ENCODE data around the gene TBKBP1.
"Not testable (repeated sequence)": the region's sequence is repeated elsewhere in the genome, so short reads cannot be mapped to it uniquely, and the experiment has no call there.

Gene TBKBP1

GRCh38 chr17:47735139-47735464 lies 41.1 kb downstream of the TBKBP1 start:
- DNase-seq = no peak

GRCh38 chr17:47735536-47736011 lies 41.6 kb downstream of the TBKBP1 start:
- DNase-seq = no peak

GRCh38 chr17:47736501-47737495 lies 42.8 kb downstream of the TBKBP1 start:
- no peak for DNase-seq

GRCh38 chr17:47738178-47738577 lies 44.2 kb downstream of the TBKBP1 start:
- no peak for DNase-seq

- DNase-seq = no peak
Observed at GRCh38 chr17:47739150-47739549, 45.2 kb downstream of the TBKBP1 start.

- not testable (repeated sequence) for DNase-seq
Observed at GRCh38 chr17:47739945-47740344, 46.0 kb downstream of the TBKBP1 start.

- DNase-seq = no peak
Observed at GRCh38 chr17:47741109-47741792, 47.3 kb downstream of the TBKBP1 start.

- no peak for DNase-seq
Observed at GRCh38 chr17:47741793-47742145, 47.8 kb downstream of the TBKBP1 start.

- DNase-seq = no peak
Observed at GRCh38 chr17:47742319-47743181, 48.6 kb downstream of the TBKBP1 start.

GRCh38 chr17:47744168-47745036 lies 50.4 kb downstream of the TBKBP1 start:
- DNase-seq = no peak

- no peak for DNase-seq
Observed at GRCh38 chr17:47745037-47745380, 51.0 kb downstream of the TBKBP1 start.

- no peak for DNase-seq
Observed at GRCh38 chr17:47751471-47751870, 57.5 kb downstream of the TBKBP1 start.

- no peak for DNase-seq
Observed at GRCh38 chr17:47757386-47757785, 63.4 kb downstream of the TBKBP1 start.

GRCh38 chr17:47760409-47761140 lies 66.6 kb downstream of the TBKBP1 start:
- DNase-seq = no peak

Measured in NCI-H2081 treated with DMSO at 0.1 percent for 48 hours (cell line).